ENCODE results near the gene CAMTA1. TPM values are rescaled to one million over a fixed set of nuclear protein-coding genes. Genes with fewer than 3 reads are reported as not detected.

Gene CAMTA1
- total RNA-seq, 1 experiment from 2014 or later, result 69.5 TPM

- intact Hi-C loops (cut with micrococcal nuclease), result no loop called here
- no peaks in the 10 kb centered on the region for H4K20me1 ChIP-seq (ENCODE audit: insufficient read depth)
- TF ChIP-seq FOSL1 (IDR thresholded peaks at IDR 0.05; ENCODE audit: low read depth) (no peak), CEBPB (IDR thresholded peaks at IDR 0.05; ENCODE audit: low read depth) (no peak), SIN3A (IDR thresholded peaks at IDR 0.05; ENCODE audit: low read depth) (no peak), EGR1 (IDR thresholded peaks at IDR 0.05; ENCODE audit: low read depth) (no peak), SRF (IDR thresholded peaks at IDR 0.05; ENCODE audit: low read depth) (no peak), ELF1 (IDR thresholded peaks at IDR 0.05; ENCODE audit: borderline replicate concordance, low read depth) (no peak), CBX3 (IDR thresholded peaks at IDR 0.05; ENCODE audit: low read depth) (no peak), YY1 (IDR thresholded peaks at IDR 0.05; ENCODE audit: extremely low read depth, insufficient replicate concordance, low read depth, low read length) (no peak)
- TF ChIP-seq, protein P1, sequence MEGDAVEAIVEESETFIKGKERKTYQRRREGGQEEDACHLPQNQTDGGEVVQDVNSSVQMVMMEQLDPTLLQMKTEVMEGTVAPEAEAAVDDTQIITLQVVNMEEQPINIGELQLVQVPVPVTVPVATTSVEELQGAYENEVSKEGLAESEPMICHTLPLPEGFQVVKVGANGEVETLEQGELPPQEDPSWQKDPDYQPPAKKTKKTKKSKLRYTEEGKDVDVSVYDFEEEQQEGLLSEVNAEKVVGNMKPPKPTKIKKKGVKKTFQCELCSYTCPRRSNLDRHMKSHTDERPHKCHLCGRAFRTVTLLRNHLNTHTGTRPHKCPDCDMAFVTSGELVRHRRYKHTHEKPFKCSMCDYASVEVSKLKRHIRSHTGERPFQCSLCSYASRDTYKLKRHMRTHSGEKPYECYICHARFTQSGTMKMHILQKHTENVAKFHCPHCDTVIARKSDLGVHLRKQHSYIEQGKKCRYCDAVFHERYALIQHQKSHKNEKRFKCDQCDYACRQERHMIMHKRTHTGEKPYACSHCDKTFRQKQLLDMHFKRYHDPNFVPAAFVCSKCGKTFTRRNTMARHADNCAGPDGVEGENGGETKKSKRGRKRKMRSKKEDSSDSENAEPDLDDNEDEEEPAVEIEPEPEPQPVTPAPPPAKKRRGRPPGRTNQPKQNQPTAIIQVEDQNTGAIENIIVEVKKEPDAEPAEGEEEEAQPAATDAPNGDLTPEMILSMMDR (IDR thresholded peaks at IDR 0.05 in 2 of 3, conservative IDR thresholded peaks at IDR 0.05 in 1 of 3; ENCODE audit: borderline replicate concordance in 1 of 3, insufficient read depth in 1 of 3, low read depth in 2 of 3, low read length in 2 of 3), result no peak
- TF ChIP-seq, protein P2, sequence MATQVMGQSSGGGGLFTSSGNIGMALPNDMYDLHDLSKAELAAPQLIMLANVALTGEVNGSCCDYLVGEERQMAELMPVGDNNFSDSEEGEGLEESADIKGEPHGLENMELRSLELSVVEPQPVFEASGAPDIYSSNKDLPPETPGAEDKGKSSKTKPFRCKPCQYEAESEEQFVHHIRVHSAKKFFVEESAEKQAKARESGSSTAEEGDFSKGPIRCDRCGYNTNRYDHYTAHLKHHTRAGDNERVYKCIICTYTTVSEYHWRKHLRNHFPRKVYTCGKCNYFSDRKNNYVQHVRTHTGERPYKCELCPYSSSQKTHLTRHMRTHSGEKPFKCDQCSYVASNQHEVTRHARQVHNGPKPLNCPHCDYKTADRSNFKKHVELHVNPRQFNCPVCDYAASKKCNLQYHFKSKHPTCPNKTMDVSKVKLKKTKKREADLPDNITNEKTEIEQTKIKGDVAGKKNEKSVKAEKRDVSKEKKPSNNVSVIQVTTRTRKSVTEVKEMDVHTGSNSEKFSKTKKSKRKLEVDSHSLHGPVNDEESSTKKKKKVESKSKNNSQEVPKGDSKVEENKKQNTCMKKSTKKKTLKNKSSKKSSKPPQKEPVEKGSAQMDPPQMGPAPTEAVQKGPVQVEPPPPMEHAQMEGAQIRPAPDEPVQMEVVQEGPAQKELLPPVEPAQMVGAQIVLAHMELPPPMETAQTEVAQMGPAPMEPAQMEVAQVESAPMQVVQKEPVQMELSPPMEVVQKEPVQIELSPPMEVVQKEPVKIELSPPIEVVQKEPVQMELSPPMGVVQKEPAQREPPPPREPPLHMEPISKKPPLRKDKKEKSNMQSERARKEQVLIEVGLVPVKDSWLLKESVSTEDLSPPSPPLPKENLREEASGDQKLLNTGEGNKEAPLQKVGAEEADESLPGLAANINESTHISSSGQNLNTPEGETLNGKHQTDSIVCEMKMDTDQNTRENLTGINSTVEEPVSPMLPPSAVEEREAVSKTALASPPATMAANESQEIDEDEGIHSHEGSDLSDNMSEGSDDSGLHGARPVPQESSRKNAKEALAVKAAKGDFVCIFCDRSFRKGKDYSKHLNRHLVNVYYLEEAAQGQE (IDR thresholded peaks at IDR 0.05; ENCODE audit: low read depth), result no peak
- TF ChIP-seq, protein P3, sequence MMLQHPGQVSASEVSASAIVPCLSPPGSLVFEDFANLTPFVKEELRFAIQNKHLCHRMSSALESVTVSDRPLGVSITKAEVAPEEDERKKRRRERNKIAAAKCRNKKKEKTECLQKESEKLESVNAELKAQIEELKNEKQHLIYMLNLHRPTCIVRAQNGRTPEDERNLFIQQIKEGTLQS (IDR thresholded peaks at IDR 0.05), result no peak
- TF ChIP-seq, protein P4, sequence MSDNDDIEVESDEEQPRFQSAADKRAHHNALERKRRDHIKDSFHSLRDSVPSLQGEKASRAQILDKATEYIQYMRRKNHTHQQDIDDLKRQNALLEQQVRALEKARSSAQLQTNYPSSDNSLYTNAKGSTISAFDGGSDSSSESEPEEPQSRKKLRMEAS (IDR thresholded peaks at IDR 0.05), result no peak
- TF ChIP-seq, protein P5, sequence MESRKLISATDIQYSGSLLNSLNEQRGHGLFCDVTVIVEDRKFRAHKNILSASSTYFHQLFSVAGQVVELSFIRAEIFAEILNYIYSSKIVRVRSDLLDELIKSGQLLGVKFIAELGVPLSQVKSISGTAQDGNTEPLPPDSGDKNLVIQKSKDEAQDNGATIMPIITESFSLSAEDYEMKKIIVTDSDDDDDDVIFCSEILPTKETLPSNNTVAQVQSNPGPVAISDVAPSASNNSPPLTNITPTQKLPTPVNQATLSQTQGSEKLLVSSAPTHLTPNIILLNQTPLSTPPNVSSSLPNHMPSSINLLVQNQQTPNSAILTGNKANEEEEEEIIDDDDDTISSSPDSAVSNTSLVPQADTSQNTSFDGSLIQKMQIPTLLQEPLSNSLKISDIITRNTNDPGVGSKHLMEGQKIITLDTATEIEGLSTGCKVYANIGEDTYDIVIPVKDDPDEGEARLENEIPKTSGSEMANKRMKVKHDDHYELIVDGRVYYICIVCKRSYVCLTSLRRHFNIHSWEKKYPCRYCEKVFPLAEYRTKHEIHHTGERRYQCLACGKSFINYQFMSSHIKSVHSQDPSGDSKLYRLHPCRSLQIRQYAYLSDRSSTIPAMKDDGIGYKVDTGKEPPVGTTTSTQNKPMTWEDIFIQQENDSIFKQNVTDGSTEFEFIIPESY (IDR thresholded peaks at IDR 0.05; ENCODE audit: extremely low read depth, insufficient replicate concordance, low read length), result no peak
- no peaks in the 10 kb centered on the region for H3K9me2 ChIP-seq (ENCODE audit: insufficient read depth)
- DNase-seq (ENCODE audit: low read depth, low spot score) (no peak), ATAC-seq (no peak)
- POLR2A ChIA-PET, result no interaction called here
- no peaks in the 10 kb centered on the region for H3K79me2 ChIP-seq (ENCODE audit: insufficient read depth, low read length)
- H3K4me3 ChIP-seq (replicated peaks in 1 of 2; ENCODE audit: low read depth in 1 of 2, low read length in 2 of 2), result no peak overlapping the region
- H2AFZ ChIP-seq (ENCODE audit: low read depth, low read length, poor library complexity, severe bottlenecking), result no peak overlapping the region
- no TSS peak for BruUV-seq (replicated peaks)
- RAD21 ChIA-PET (ENCODE audit: low non-redundant PET in 1 of 2, low total read pairs in 2 of 2, uncharacterized antibody in 2 of 2, unreplicated experiment in 2 of 2), result no interaction called here
- no peaks in the 10 kb centered on the region for H3K36me3 ChIP-seq (ENCODE audit: control insufficient read depth in 1 of 2, insufficient read depth in 2 of 2, low read length in 2 of 2)
- H3K27me3 ChIP-seq (ENCODE audit: insufficient read depth, low read length), result no peaks in the 10 kb centered on the region
- CTCF ChIA-PET, result no interaction called here
- H3K27ac ChIP-seq (ENCODE audit: low read depth, low read length), result no peak overlapping the region
- no peak overlapping the region for H3K4me2 ChIP-seq (ENCODE audit: low read length)
- no peak overlapping the region for H3K9ac ChIP-seq (ENCODE audit: low read length)
- no peaks in the 10 kb centered on the region; a peak in 1 of 4 replicates for H3K4me1 ChIP-seq (ENCODE audit: control insufficient read depth in 1 of 2, insufficient read depth in 2 of 2, low read length in 2 of 2)
- no peaks in the 10 kb centered on the region for H3K9me3 ChIP-seq (ENCODE audit: control insufficient read depth in 1 of 2, insufficient read depth in 1 of 2, low read depth in 1 of 2, low read length in 2 of 2)
Observed at GRCh38 chr1:7438396-7438785, 653.1 kb downstream of the CAMTA1 start.

All from HCT116 (cell line).